Renal cortical epithelial cell (primary cell): ENCODE measurements around the gene TMED3. TPM values are rescaled to one million over a fixed set of nuclear protein-coding genes. Genes with fewer than 3 reads are reported as not detected.

Source experiments
- total RNA-seq: library from RNA; depleted of rRNA; stranded (reverse); fragments of >200 nt; gene quantifications from 2 replicates; pipeline ENCODE4 v1.2.3, GENCODE V29; 2014

TMED3 gene
- total RNA-seq, 1 donor from 2014 or later = 53.5 TPM

Other genes starting within 250 kb of the TMED3 start
- 1.2 TPM in 1 of 2 replicates, not detected in the other for gene RASGRF1, start 220.3 kb upstream of the TMED3 start, total RNA-seq
- gene ANKRD34C, start 28.4 kb upstream of the TMED3 start, total RNA-seq = not detected in 2 replicates
- 0.17 and 0.60 TPM in 2 replicates for gene MINAR1, start 121.2 kb downstream of the TMED3 start, total RNA-seq